SK-N-SH treated with all-trans-retinoic acid at 6 μM for 48 hours (cell line): ENCODE data around the gene RWDD4.

ENCODE experiments used
- ATAC-seq: fragments of 200-7000 bp; cut with Tn5 transposase; 3 replicates; pipeline ENCODE4 v1.9.1; 2020; ENCODE audit warnings: mild to moderate bottlenecking, moderate library complexity
- ARNTL ChIP-seq: fragments of 450-650 bp; formaldehyde crosslinking; IDR thresholded peaks from 2 replicates; pipeline ENCODE4 v1.5.0; 2020; ENCODE audit warnings: low read depth, mild to moderate bottlenecking, moderate library complexity, borderline replicate concordance
- BACH2 ChIP-seq: fragments of 250-450 bp; sonication (Bioruptor Pico); IDR thresholded peaks from 2 replicates; pipeline ENCODE4 v1.9.0; 2021; ENCODE audit warnings: mild to moderate bottlenecking, borderline replicate concordance
- CSDC2 ChIP-seq: fragments of 250-450 bp; sonication (Bioruptor Pico); IDR thresholded peaks from 2 replicates; pipeline ENCODE4 v1.5.0; 2020; ENCODE audit warnings: mild to moderate bottlenecking, moderate library complexity
- ESRRG ChIP-seq: fragments of 250-450 bp; sonication (Bioruptor Pico); IDR thresholded peaks from 2 replicates; pipeline ENCODE4 v1.6.1; 2021; ENCODE audit warnings: mild to moderate bottlenecking
- GLIS3 ChIP-seq: fragments of 250-450 bp; sonication (Bioruptor Pico); IDR thresholded peaks from 2 replicates; pipeline ENCODE4 v1.5.0; 2020; ENCODE audit warnings: mild to moderate bottlenecking, moderate library complexity
- ISL1 ChIP-seq: fragments of 250-450 bp; sonication (Bioruptor Pico); IDR thresholded peaks from 2 replicates; pipeline ENCODE4 v2.1.2; 2022; ENCODE audit warnings: mild to moderate bottlenecking, moderate library complexity
- OSR1 ChIP-seq: fragments of 250-450 bp; sonication (Bioruptor Pico); IDR thresholded peaks from 2 replicates; pipeline ENCODE4 v1.8.0; 2022; ENCODE audit warnings: moderate library complexity, mild to moderate bottlenecking, inconsistent platforms
- POU6F1 ChIP-seq: fragments of 250-450 bp; sonication (Bioruptor Pico); IDR thresholded peaks from 2 replicates; pipeline ENCODE4 v1.8.0; 2021; ENCODE audit warnings: low read depth, mild to moderate bottlenecking, moderate library complexity, borderline replicate concordance
- PPARA ChIP-seq: fragments of 250-450 bp; sonication (Bioruptor Pico); IDR thresholded peaks from 2 replicates; pipeline ENCODE4 v1.5.0; 2020; ENCODE audit warnings: mild to moderate bottlenecking, borderline replicate concordance
- RARB ChIP-seq: fragments of 250-450 bp; sonication (Bioruptor Pico); IDR thresholded peaks from 2 replicates; pipeline ENCODE4 v1.8.0; 2021; ENCODE audit warnings: mild to moderate bottlenecking, moderate library complexity
- SNAI2 ChIP-seq: fragments of 250-450 bp; sonication (Bioruptor Pico); IDR thresholded peaks from 2 replicates; pipeline ENCODE4 v1.5.0; 2020; ENCODE audit warnings: mild to moderate bottlenecking, moderate library complexity
- TCF4 ChIP-seq: fragments of 250-450 bp; sonication (Bioruptor Pico); IDR thresholded peaks from 2 replicates; pipeline ENCODE4 v1.8.0; 2021; ENCODE audit warnings: mild to moderate bottlenecking, moderate library complexity, borderline replicate concordance
- TOX ChIP-seq: fragments of 250-450 bp; sonication (Bioruptor Pico); IDR thresholded peaks from 2 replicates; pipeline ENCODE4 v1.8.0; 2021; ENCODE audit warnings: mild to moderate bottlenecking, moderate library complexity, borderline replicate concordance
- ZC3H10 ChIP-seq: fragments of 250-450 bp; sonication (Bioruptor Pico); IDR thresholded peaks from 2 replicates; pipeline ENCODE4 v1.5.1; 2021; ENCODE audit warnings: mild to moderate bottlenecking, moderate library complexity
- ZFP30 ChIP-seq: fragments of 450-650 bp; formaldehyde crosslinking; IDR thresholded peaks from 2 replicates; pipeline ENCODE4 v1.5.0; 2022; ENCODE audit warnings: mild to moderate bottlenecking, moderate library complexity
- ZNF565 ChIP-seq: fragments of 450-650 bp; formaldehyde crosslinking; conservative IDR thresholded peaks from 2 replicates; pipeline ENCODE4 v1.5.0; 2020; ENCODE audit warnings: low read depth, mild to moderate bottlenecking, moderate library complexity
- ZNF70 ChIP-seq: fragments of 450-650 bp; formaldehyde crosslinking; IDR thresholded peaks from 2 replicates; pipeline ENCODE4 v1.5.0; 2020; ENCODE audit warnings: mild to moderate bottlenecking, moderate library complexity
- TF ChIP-seq, protein P1 (sequence below): fragments of 250-450 bp; sonication (Bioruptor Pico); IDR thresholded peaks from 2 replicates; pipeline ENCODE4 v1.5.1; 2021; ENCODE audit warnings: mild to moderate bottlenecking, moderate library complexity
- TF ChIP-seq, protein P2 (sequence below): fragments of 250-450 bp; sonication (Bioruptor Pico); IDR thresholded peaks from 2 replicates; pipeline ENCODE4 v1.8.0; 2020; ENCODE audit warnings: mild to moderate bottlenecking, moderate library complexity, borderline replicate concordance
- TF ChIP-seq, protein P3 (sequence below): fragments of 250-450 bp; sonication (Bioruptor Pico); IDR thresholded peaks from 2 replicates; pipeline ENCODE4 v1.5.0; 2020; ENCODE audit warnings: mild to moderate bottlenecking, moderate library complexity

The RWDD4 gene

DNA sequence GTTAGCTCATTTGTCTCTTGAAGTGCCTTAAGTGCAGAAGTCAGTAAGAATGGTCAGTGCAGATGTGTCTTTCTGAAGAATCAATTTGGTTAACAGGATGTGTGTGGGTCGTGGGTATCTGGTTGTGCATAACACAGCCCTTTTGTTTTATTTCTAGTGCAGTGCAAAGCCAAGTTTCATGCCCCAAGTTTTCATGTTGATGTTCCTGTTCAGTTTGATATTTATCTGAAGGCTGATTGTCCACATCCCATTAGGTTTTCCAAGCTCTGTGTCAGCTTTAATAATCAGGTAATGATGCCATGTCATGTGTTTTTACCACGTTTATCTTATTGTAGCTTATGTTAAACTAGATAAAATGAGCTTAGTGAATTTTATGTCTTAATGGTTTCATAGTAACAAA, 27.5 kb upstream of the RWDD4 start (continued):
- TF ChIP-seq, protein P1, sequence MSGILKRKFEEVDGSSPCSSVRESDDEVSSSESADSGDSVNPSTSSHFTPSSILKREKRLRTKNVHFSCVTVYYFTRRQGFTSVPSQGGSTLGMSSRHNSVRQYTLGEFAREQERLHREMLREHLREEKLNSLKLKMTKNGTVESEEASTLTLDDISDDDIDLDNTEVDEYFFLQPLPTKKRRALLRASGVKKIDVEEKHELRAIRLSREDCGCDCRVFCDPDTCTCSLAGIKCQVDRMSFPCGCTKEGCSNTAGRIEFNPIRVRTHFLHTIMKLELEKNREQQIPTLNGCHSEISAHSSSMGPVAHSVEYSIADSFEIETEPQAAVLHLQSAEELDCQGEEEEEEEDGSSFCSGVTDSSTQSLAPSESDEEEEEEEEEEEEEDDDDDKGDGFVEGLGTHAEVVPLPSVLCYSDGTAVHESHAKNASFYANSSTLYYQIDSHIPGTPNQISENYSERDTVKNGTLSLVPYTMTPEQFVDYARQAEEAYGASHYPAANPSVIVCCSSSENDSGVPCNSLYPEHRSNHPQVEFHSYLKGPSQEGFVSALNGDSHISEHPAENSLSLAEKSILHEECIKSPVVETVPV (CRISPR knock-in tag): no peak
- TF ChIP-seq CSDC2 (CRISPR knock-in tag) (no peak), TOX (no peak), ZNF565 (CRISPR knock-in tag) (no peak), ZFP30 (CRISPR knock-in tag) (no peak), BACH2 (CRISPR knock-in tag) (no peak)

- TF ChIP-seq SNAI2 (no peak), ISL1 (CRISPR knock-in tag) (no peak), ZNF565 (CRISPR knock-in tag) (no peak), ARNTL (CRISPR knock-in tag) (no peak), ZC3H10 (CRISPR knock-in tag) (no peak)
- ATAC-seq: no peak
Measured at GRCh38 chr4:183681119-183681518, 22.1 kb upstream of the RWDD4 start.

- ATAC-seq: peak; percentile 79
- TF ChIP-seq, protein P2, sequence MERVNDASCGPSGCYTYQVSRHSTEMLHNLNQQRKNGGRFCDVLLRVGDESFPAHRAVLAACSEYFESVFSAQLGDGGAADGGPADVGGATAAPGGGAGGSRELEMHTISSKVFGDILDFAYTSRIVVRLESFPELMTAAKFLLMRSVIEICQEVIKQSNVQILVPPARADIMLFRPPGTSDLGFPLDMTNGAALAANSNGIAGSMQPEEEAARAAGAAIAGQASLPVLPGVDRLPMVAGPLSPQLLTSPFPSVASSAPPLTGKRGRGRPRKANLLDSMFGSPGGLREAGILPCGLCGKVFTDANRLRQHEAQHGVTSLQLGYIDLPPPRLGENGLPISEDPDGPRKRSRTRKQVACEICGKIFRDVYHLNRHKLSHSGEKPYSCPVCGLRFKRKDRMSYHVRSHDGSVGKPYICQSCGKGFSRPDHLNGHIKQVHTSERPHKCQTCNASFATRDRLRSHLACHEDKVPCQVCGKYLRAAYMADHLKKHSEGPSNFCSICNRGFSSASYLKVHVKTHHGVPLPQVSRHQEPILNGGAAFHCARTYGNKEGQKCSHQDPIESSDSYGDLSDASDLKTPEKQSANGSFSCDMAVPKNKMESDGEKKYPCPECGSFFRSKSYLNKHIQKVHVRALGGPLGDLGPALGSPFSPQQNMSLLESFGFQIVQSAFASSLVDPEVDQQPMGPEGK: no peak
- TF ChIP-seq RARB (CRISPR knock-in tag) (no peak), TCF4 (CRISPR knock-in tag) (peak; percentile 82), OSR1 (CRISPR knock-in tag) (no peak)
- TF ChIP-seq, protein P1 (CRISPR knock-in tag): no peak
Measured at GRCh38 chr4:183675625-183676024, 16.6 kb upstream of the RWDD4 start.

DNA sequence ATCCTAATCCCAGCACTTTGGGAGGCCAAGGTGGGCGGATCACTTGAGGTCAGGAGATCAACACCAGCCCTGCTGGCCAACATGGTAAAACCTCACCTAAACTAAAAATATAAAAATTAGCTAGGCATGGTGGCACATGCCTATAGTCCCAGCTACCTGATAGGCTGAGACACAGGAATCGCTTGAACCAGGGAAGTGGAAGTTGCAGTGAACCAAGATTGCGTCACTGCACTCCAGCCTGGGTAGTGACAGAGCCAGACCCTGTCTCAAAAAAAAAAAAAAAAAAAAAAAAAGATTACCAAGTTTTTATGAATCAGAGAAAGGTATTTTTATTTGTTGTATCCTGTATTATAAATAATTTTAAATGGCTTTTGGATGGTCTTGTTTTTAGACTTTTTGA, 15.2 kb upstream of the RWDD4 start:
- ATAC-seq: no peak
- TF ChIP-seq ESRRG (CRISPR knock-in tag) (no peak), CSDC2 (CRISPR knock-in tag) (no peak), POU6F1 (no peak), ZNF70 (CRISPR knock-in tag) (no peak), ZC3H10 (CRISPR knock-in tag) (no peak), ZFP30 (CRISPR knock-in tag) (no peak), BACH2 (CRISPR knock-in tag) (no peak)
- TF ChIP-seq, protein P1 (CRISPR knock-in tag): no peak

GRCh38 chr4:183670960-183671555, 12.1 kb upstream of the RWDD4 start:
- ATAC-seq: no peak
- TF ChIP-seq ZNF565 (CRISPR knock-in tag) (no peak), ZFP30 (CRISPR knock-in tag) (no peak), PPARA (CRISPR knock-in tag) (no peak), SNAI2 (no peak), ARNTL (CRISPR knock-in tag) (no peak), RARB (CRISPR knock-in tag) (no peak), TOX (no peak), GLIS3 (CRISPR knock-in tag) (no peak), OSR1 (CRISPR knock-in tag) (no peak), ZC3H10 (CRISPR knock-in tag) (no peak)
- TF ChIP-seq, protein P3, sequence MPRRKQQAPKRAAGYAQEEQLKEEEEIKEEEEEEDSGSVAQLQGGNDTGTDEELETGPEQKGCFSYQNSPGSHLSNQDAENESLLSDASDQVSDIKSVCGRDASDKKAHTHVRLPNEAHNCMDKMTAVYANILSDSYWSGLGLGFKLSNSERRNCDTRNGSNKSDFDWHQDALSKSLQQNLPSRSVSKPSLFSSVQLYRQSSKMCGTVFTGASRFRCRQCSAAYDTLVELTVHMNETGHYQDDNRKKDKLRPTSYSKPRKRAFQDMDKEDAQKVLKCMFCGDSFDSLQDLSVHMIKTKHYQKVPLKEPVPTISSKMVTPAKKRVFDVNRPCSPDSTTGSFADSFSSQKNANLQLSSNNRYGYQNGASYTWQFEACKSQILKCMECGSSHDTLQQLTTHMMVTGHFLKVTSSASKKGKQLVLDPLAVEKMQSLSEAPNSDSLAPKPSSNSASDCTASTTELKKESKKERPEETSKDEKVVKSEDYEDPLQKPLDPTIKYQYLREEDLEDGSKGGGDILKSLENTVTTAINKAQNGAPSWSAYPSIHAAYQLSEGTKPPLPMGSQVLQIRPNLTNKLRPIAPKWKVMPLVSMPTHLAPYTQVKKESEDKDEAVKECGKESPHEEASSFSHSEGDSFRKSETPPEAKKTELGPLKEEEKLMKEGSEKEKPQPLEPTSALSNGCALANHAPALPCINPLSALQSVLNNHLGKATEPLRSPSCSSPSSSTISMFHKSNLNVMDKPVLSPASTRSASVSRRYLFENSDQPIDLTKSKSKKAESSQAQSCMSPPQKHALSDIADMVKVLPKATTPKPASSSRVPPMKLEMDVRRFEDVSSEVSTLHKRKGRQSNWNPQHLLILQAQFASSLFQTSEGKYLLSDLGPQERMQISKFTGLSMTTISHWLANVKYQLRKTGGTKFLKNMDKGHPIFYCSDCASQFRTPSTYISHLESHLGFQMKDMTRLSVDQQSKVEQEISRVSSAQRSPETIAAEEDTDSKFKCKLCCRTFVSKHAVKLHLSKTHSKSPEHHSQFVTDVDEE: no peak
- TF ChIP-seq, protein P2: no peak
